ENCODE measurements around the gene CLEC3A.
"Not testable (repeated sequence)": the region's sequence is repeated elsewhere in the genome, so short reads cannot be mapped to it uniquely, and the experiment has no call there.

The CLEC3A gene, protein sequence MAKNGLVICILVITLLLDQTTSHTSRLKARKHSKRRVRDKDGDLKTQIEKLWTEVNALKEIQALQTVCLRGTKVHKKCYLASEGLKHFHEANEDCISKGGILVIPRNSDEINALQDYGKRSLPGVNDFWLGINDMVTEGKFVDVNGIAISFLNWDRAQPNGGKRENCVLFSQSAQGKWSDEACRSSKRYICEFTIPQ

GRCh38 chr16:78022347-78023060 lies at the start of gene CLEC3A:
Gene CLEC3A, plus strand, starts transcription at chr16:78022548. Its CDS starts 79 bp downstream, at chr16:78022627.
- in situ Hi-C loops (cut with MboI; ENCODE audit: low sequenced_read_pairs): no loop called here

GRCh38 chr16:77974883-77975282 lies 47.5 kb upstream of the CLEC3A start:
- in situ Hi-C loops (cut with MboI; ENCODE audit: low sequenced_read_pairs): no loop called here

DNA sequence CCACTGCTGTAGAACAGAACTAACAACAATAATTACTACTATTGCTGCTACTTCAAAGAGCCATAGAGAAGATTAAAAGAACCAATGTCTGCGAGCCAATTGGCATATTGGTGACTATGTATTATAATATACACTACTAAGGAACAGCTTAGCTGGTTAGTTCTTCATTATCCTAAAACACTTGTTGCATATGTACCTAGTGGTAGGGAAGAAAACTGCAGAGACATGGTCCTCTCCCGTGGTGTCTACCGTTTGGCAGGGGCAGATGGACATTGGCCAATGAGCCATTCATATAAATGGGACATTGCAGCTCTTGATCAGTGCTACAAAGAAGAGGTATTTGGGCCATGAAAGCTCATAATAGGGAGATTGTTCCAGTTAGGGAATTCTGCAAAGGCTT lies 46.4 kb upstream of the CLEC3A start:
- in situ Hi-C loops (cut with MboI; ENCODE audit: low sequenced_read_pairs): no loop called here

- in situ Hi-C loops (cut with MboI; ENCODE audit: low sequenced_read_pairs): no loop called here
Observed at GRCh38 chr16:77977339-77977738, 45.0 kb upstream of the CLEC3A start.

GRCh38 chr16:77985111-77985510 lies 37.2 kb upstream of the CLEC3A start:
- in situ Hi-C loops (cut with MboI; ENCODE audit: low sequenced_read_pairs): no loop called here

DNA sequence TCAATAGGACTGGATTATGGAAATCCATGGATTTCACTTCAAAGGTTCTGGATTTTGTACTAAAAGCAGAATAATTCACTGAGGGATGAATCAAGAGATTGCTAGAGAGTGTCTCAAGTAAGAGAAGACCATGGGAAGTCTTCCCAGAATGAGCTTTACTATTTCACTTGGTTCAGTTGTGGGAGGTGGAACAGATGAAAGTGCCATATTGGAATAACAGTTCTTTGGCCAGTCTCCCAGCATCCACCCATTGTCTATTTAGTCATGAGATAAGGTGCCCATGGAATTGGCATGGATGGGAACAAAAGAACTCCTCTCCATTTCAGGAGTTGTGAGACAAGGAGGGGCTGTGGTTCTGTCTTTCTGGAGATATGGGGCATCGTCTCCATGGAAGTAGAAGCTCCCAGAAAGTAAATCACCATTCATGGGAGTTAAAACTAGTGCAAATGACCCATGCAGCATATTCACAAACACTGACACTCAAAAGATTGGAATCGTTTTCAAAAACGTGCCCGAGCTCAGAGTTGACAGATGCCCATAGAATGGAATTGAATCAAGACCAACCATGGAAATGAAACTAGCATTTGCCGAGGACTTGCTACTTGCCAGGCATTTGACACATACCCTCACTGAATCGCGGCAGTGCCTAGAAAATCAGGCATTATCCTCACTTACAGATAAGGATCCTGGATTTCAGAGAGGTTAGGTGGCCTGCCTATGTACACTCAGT lies 36.2 kb upstream of the CLEC3A start:
- in situ Hi-C loops (cut with MboI; ENCODE audit: low sequenced_read_pairs): no loop called here

GRCh38 chr16:77987810-77988209 lies 34.5 kb upstream of the CLEC3A start:
- in situ Hi-C loops (cut with MboI; ENCODE audit: low sequenced_read_pairs): no loop called here

GRCh38 chr16:77989846-77990245 lies 32.5 kb upstream of the CLEC3A start:
- in situ Hi-C loops (cut with MboI; ENCODE audit: low sequenced_read_pairs): no loop called here

DNA sequence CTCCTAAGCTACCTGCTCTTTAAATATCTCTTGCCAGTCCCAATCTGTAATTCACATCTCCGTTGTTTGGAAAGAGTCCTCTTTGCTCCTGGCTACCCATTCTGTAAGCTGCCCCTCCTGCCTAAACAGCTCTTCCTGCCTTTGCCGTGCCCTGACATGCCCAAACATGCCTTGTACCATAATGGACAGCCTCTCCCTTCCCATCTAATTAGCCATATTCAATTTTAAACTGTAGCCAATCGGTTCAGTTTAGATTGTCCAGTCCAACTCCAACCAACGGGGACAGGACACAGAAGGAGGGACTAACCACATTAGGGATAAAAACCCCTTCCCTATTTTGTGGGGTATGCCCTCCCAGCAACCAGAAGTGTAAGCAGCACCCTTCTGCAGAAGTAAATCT lies 30.6 kb upstream of the CLEC3A start:
- in situ Hi-C loops (cut with MboI; ENCODE audit: low sequenced_read_pairs): no loop called here

DNA sequence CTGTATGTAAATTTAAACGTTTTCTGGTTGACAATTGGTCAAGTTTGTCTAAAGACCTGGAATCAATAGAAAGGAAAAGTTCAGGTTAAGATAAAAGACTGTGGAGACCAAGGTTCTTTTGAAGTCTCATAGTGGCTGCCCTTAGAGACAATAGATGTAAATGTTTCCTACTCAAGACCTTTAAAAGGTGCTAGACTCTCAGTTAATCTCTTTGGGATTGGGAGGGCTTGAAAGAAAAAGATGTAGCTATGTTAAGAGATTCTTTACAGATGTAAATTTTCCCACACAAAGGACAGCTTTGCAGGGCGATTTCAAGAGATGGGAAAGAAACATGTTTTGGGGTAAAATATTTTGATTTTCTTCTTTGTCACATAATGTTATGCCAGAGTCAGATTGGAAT lies 30.0 kb upstream of the CLEC3A start:
- in situ Hi-C loops (cut with MboI; ENCODE audit: low sequenced_read_pairs): not testable (repeated sequence)

DNA sequence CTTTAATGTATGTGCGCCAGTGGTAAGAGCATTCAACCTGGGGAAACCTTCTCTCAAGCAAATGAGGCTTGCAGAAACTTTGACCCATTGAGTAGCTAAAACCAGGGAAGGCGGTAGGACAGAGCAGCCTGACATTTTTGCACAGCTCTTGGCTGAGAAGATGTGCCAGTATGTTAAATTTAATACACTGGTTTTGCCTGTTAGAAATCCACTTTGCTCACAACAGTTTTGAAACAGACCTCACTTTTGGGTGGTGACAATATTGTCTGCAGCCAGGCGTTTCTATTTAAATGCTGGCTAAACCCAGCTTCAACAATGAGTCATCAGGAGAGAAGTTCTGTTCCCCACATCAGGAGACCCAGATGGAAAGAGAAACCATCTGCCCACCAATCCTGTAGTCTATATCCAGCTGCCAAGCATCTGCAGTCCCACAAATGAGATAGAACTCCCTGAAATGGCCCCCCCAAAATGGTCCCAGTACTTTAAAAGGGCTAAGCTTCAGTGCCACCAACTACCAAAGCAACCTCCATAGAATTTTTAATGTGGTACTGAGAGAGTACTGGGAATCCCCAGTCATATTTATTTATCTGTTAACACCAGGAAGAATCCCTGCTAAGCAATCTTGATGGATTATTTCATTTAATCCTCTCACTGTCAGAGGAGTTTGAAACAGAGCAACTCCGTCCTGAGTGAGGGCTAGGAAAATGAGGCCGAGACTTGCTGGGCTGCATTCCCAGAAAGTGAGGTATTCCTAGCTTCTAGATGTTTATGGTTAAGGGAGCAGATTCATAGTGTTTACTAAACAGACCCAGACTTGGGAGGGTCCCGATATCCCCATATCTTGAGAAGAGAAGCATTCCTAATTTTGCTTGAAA lies 29.0 kb upstream of the CLEC3A start:
- in situ Hi-C loops (cut with MboI; ENCODE audit: low sequenced_read_pairs): no loop called here

DNA sequence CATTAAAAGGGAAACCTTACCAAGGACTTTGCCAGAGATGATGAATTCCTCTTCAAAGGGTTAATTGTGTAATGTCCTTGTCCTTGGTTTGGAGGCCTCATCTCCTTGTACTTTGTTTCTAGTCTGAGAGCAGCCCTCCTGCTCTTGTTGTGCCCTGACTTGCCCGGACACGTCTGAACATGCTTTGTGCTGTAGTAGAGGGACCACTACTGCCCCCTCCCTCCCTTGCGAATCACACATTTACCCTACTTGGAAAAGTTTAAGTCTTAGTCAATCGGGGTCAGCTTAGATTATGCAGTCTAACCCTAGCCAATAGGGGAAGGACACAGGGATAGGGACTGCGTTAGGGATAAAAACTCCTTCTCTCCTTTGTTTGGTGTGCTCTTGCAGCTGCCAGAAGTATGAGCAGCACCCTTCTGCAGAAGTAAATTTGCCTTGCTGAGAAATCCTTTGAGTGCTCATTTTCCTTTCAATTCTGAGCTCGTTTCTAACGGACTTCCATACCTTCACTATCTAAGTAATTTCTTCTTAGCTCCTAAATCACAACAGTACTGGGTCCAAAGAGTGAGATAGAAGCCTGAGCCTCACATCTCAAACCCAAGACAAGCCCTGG lies 26.4 kb upstream of the CLEC3A start:
- in situ Hi-C loops (cut with MboI; ENCODE audit: low sequenced_read_pairs): no loop called here

- in situ Hi-C loops (cut with MboI; ENCODE audit: low sequenced_read_pairs): no loop called here
Observed at GRCh38 chr16:77998350-77999023, 23.9 kb upstream of the CLEC3A start.

GRCh38 chr16:78001451-78002025 lies 20.8 kb upstream of the CLEC3A start:
- in situ Hi-C loops (cut with MboI; ENCODE audit: low sequenced_read_pairs): no loop called here

GRCh38 chr16:78002915-78003538 lies 19.3 kb upstream of the CLEC3A start:
- in situ Hi-C loops (cut with MboI; ENCODE audit: low sequenced_read_pairs): no loop called here

DNA sequence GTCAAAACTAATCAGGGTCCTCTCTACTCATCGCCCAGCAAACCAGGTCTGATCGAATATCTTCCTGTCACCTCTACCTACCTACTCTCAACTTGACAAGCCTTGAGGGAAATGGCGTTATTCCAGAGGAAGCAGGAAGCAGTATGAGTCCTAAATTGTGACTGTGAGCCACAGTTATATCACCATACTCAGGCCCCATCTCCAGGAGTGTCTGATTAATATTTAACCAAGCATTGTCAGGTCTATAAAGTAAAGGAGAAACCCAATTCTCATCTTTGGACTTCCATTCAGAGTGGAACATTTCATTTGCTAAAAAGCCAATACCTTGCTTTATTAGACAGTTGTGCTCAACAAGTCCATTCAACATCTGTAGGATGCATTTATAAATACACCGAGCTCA lies 17.8 kb upstream of the CLEC3A start:
- in situ Hi-C loops (cut with MboI; ENCODE audit: low sequenced_read_pairs): no loop called here

DNA sequence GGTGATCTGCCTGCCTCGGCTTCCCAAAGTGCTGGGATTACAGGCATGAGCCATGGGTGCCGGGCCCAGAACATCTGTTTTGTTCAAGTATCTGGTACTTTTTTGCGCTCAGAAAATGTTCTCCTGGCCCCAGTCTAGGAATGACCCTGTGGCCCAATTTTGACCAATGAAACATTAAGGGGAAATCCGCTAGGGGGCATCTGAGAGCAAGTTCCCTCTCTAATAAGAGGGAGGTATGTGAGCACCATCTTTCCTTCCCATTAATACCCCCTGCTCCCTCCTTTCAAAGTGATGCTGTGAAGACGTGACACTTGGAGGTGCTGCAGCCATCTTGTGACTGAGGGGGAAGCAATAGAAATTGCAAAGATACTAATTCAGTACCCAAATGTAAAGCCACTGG lies 16.5 kb upstream of the CLEC3A start:
- in situ Hi-C loops (cut with MboI; ENCODE audit: low sequenced_read_pairs): no loop called here

DNA sequence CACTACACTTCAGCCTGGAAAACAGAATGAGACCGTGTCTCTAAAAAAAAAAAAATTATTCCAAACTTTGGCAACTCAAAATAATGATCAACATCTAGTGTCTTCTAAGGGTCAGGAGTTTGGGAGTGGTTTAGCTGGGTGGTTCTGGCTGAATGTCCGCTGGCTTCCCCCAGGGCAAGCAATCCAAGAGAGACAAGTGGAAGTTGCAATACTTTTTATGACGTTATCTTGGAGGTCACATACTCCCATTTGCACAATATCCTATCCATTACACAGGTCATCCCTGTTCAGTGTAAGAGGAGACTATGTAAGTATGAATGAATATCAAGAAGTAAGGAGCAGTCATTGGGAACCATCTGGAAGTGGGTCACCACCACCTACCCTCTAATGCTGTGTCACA lies 15.2 kb upstream of the CLEC3A start:
- in situ Hi-C loops (cut with MboI; ENCODE audit: low sequenced_read_pairs): no loop called here

GRCh38 chr16:78024159-78024558 lies 1.8 kb downstream of the CLEC3A start:
- in situ Hi-C loops (cut with MboI; ENCODE audit: low sequenced_read_pairs): no loop called here
